HG02840 (cell line): ENCODE measurements around the gene KIF13A.
"Not testable (repeated sequence)": the region's sequence is repeated elsewhere in the genome, so short reads cannot be mapped to it uniquely, and the experiment has no call there.

ENCODE experiments used
- ATAC-seq: cut with Tn5 transposase; IDR thresholded peaks from one replicate; pipeline ENCODE4 v1.9.1; 2021; ENCODE audit warnings: mild to moderate bottlenecking, moderate library complexity, moderate number of reproducible peaks; ENCODE audit not compliant: unreplicated experiment, low FRiP score

KIF13A gene

GRCh38 chr6:17971128-17972073 is 16.0 kb downstream of the KIF13A start:
- no peak for ATAC-seq

- no peak for ATAC-seq
Measured at GRCh38 chr6:17968876-17969275, 18.6 kb downstream of the KIF13A start.

GRCh38 chr6:17967668-17968518 is 19.5 kb downstream of the KIF13A start:
- no peak for ATAC-seq

- ATAC-seq = no peak
Measured at GRCh38 chr6:17966451-17966850, 21.0 kb downstream of the KIF13A start.

GRCh38 chr6:17965397-17965796 is 22.0 kb downstream of the KIF13A start:
- no peak for ATAC-seq

GRCh38 chr6:17964633-17965032 is 22.8 kb downstream of the KIF13A start:
- ATAC-seq = no peak

GRCh38 chr6:17962436-17963031 is 24.9 kb downstream of the KIF13A start:
- ATAC-seq = no peak

GRCh38 chr6:17959302-17959701 is 28.1 kb downstream of the KIF13A start:
- no peak for ATAC-seq

GRCh38 chr6:17957904-17958620 is 29.4 kb downstream of the KIF13A start:
- no peak for ATAC-seq

- ATAC-seq = no peak
Measured at GRCh38 chr6:17957498-17957897, 29.9 kb downstream of the KIF13A start.

GRCh38 chr6:17957086-17957485 is 30.3 kb downstream of the KIF13A start:
- ATAC-seq = no peak

- ATAC-seq = no peak
Measured at GRCh38 chr6:17950095-17950494, 37.3 kb downstream of the KIF13A start.

- no peak for ATAC-seq
Measured at GRCh38 chr6:17949168-17949567, 38.3 kb downstream of the KIF13A start.

GRCh38 chr6:17948725-17949124 is 38.7 kb downstream of the KIF13A start:
- no peak for ATAC-seq

GRCh38 chr6:17947574-17947973 is 39.9 kb downstream of the KIF13A start:
- not testable (repeated sequence) for ATAC-seq

GRCh38 chr6:17945575-17945974 is 41.9 kb downstream of the KIF13A start:
- ATAC-seq = no peak

GRCh38 chr6:17945111-17945510 is 42.3 kb downstream of the KIF13A start:
- no peak for ATAC-seq

- ATAC-seq = no peak
Measured at GRCh38 chr6:17941318-17941717, 46.1 kb downstream of the KIF13A start.

GRCh38 chr6:17940151-17940792 is 47.2 kb downstream of the KIF13A start:
- ATAC-seq = no peak

GRCh38 chr6:17938901-17939300 is 48.5 kb downstream of the KIF13A start:
- ATAC-seq = no peak
